Upper lobe of left lung (tissue), 4 donors: Measurements from ENCODE around the gene CDK5R1.

ENCODE experiments used
- CTCF ChIP-seq, 6 experiments: fragments of 450-650 bp in 4 of 6; fragments of 200-600 bp in 2 of 6; sonication (generic) in 2 of 6; IDR thresholded peaks; one replicate each; pipeline ENCODE4 v1.5.1; 2016 to 2019; ENCODE audit warnings: antibody characterized with exemption in 6 of 6
- POLR2AphosphoS5 ChIP-seq, 2 donors: sonication (generic); formaldehyde crosslinking; IDR thresholded peaks; one replicate each; pipeline ENCODE4 v1.5.1; 2017; ENCODE audit warnings: antibody characterized with exemption in 2 of 2

GRCh38 chr17:32491371-32492263 is 4.8 kb downstream of the CDK5R1 start:
- TF ChIP-seq POLR2AphosphoS5 (IDR thresholded peaks at IDR 0.05) (no peak), CTCF (IDR thresholded peaks at IDR 0.05) (no peak)
